Coronary artery (tissue), 2 donors: Measurements from ENCODE around the gene COG7.
"Not testable (repeated sequence)": the region's sequence is repeated elsewhere in the genome, so short reads cannot be mapped to it uniquely, and the experiment has no call there.

Experiments used
- DNase-seq: peaks from one replicate; pipeline ENCODE4 v3.0.0-alpha.2; 2017; ENCODE audit warnings: low spot score
- H3K27ac ChIP-seq, 2 donors: fragments of 200-600 bp; sonication (generic); one replicate each; pipeline ENCODE4 v1.5.1; 2016 to 2019
- H3K4me3 ChIP-seq: fragments of 200-600 bp; sonication (generic); 2 replicates; pipeline ENCODE4 v1.5.1; 2016; ENCODE audit warnings: mild to moderate bottlenecking, moderate library complexity
- TF ChIP-seq, protein P1 (sequence below): fragments of 200-600 bp; sonication (generic); IDR thresholded peaks from one replicate; pipeline ENCODE4 v1.5.1; 2019; ENCODE audit warnings: antibody characterized with exemption

The COG7 gene

DNA sequence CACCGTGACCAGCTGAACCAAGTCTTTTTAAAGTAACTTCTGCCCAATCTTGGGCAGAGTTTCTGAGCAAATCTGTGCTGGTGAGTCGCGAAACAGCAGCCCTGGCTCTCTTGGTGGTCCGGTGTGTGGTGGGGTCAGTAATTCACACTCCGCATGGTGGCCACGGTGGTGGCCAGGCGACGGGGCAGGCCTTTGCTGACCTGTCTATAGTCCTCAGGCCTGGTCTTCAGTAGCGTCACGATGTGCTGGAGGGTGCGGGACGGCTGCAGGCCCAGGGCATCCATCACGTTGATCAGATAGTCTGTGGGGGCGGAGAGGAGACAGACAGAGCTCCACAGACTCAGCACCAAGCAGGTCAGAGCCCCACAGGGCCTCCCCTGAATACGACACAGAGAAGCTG lies 64.2 kb downstream of the COG7 start:
- H3K27ac ChIP-seq: no peak overlapping the region
- TF ChIP-seq, protein P1, sequence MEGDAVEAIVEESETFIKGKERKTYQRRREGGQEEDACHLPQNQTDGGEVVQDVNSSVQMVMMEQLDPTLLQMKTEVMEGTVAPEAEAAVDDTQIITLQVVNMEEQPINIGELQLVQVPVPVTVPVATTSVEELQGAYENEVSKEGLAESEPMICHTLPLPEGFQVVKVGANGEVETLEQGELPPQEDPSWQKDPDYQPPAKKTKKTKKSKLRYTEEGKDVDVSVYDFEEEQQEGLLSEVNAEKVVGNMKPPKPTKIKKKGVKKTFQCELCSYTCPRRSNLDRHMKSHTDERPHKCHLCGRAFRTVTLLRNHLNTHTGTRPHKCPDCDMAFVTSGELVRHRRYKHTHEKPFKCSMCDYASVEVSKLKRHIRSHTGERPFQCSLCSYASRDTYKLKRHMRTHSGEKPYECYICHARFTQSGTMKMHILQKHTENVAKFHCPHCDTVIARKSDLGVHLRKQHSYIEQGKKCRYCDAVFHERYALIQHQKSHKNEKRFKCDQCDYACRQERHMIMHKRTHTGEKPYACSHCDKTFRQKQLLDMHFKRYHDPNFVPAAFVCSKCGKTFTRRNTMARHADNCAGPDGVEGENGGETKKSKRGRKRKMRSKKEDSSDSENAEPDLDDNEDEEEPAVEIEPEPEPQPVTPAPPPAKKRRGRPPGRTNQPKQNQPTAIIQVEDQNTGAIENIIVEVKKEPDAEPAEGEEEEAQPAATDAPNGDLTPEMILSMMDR: no peak
- no peak for DNase-seq
- H3K4me3 ChIP-seq: no peak overlapping the region

DNA sequence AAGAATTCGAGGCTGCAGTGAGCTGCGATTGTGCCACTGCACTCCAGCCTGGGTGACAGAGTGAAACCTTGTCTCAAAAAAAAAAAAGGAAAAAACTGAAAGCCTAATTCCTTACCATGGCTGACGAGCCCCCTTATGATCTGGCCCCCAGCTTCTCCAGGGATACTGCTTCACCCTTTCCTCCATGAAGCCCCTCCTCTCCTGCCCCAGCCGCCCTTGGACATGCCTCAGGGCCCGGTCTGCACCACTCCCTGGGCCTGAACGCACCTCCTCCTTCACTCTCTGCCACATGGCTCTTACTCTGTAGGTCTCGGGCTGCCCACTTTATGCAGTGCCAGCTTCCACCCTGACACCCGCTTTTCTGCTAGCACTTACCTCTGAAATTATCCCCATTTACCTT lies 65.3 kb downstream of the COG7 start:
- Histone ChIP-seq H3K4me3 (no peak overlapping the region), H3K27ac (no peak overlapping the region)
- TF ChIP-seq, protein P1: no peak
- no peak for DNase-seq

DNA sequence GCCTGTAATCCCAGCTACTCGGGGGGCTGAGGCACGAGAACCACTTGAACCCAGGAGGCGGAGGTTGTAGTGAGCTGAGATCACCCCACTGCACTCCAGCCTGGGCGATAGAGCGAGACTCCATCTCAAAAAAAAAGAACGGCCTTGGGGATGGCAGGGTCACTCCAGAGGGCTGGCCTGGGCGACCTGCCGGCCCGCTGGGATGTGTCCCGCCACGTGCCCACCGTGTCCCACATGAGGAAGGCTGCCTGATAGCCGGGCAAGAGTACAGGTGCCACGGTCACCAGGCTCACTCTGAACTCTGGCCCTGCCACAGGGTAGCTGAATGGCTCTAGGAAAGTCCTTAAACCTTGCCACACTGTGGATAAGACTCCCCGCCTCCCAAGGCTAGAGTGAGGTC lies 67.5 kb downstream of the COG7 start:
- H3K27ac ChIP-seq: no peak overlapping the region
- DNase-seq: no peak
- TF ChIP-seq, protein P1: no peak

DNA sequence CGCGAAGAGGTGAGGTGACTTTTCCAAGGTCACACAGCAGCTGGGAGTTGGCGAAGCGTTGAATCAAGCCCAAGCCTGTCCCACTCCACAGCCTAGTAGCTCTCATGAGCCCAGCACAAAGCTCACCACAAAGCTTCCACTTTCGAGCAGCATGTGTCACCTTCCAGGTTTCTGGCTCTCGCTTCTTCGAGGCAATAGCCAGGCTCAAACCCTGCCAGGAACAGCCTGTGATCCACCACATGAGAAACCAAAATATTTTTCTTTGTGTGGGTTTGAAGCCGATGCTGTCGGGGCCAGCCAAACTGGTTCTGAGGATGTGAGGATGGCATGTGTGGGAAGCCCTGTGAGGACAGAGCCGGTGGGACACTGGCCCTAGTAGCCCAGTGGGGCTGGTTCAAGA lies 68.1 kb downstream of the COG7 start:
- TF ChIP-seq, protein P1: no peak
- H3K27ac ChIP-seq: no peak overlapping the region
- no peak overlapping the region for H3K4me3 ChIP-seq
- no peak for DNase-seq

More for the DNA sequence above, 67.5 kb downstream of the COG7 start:
- no peak overlapping the region for H3K4me3 ChIP-seq

DNA sequence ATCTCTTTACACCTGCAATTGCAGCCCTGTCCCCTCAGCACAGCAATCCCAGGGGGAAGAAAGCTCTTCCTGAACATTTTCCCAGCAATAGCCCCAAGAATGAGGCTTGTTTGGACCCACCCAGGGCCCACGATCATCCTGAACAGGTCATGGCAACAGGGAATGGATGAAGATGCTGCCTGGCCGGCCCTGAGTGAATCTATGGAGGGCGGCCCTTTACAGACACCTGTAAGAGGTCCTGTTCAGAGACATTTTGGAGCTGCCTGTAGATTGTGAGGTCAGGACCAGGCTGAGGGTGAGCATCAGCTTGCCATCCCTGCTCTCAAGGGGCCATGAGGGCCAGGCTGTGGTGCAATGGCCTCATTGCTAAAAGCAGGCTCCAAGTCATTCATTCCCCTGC lies 69.1 kb downstream of the COG7 start:
- H3K27ac ChIP-seq: no peak overlapping the region
- no peak for DNase-seq

DNA sequence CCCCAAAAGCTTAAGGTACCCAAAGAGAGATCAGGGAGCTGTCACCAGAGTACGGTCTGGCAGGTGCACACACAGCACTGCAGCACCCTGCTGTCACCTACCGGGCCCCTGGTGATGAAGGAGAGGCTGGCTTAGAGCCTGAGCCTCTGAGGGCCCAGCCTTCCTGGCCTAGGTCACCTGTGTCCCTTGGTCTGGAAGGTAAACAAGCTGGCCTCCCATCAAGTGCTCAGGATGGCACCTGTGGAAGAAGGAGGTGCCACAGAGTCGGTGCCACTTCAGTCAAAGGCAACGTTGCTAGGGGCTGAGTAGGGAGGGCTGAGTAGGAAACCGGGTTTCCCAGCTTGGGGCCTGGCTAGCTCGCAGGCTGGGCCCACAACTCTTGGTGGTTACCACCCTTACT lies 70.7 kb downstream of the COG7 start:
- no peak overlapping the region for H3K4me3 ChIP-seq
- no peak overlapping the region for H3K27ac ChIP-seq
- DNase-seq: no peak
- TF ChIP-seq, protein P1: no peak

More for the DNA sequence above, 69.1 kb downstream of the COG7 start:
- TF ChIP-seq, protein P1: no peak
- H3K4me3 ChIP-seq: no peak overlapping the region

DNA sequence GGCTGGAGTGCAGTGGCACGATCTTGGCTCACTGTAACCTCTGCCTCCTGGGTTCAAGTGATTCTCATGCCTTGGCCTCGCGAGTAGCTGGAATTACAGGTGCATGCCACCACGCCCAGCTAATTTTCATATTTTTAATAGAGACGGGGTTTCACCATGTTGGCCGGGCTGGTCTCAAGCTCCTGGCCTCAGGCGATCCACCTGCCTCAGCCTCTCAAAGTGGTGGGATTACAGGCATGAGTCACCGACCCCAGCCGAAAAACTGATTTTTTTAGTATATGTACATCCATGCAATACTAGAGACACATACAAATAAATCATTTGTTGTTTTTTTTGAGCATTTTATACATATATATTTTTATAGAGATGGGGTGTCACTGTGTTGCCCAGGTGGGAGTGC lies 71.3 kb downstream of the COG7 start:
- H3K4me3 ChIP-seq, DNase-seq, H3K27ac ChIP-seq: not testable (repeated sequence)

DNA sequence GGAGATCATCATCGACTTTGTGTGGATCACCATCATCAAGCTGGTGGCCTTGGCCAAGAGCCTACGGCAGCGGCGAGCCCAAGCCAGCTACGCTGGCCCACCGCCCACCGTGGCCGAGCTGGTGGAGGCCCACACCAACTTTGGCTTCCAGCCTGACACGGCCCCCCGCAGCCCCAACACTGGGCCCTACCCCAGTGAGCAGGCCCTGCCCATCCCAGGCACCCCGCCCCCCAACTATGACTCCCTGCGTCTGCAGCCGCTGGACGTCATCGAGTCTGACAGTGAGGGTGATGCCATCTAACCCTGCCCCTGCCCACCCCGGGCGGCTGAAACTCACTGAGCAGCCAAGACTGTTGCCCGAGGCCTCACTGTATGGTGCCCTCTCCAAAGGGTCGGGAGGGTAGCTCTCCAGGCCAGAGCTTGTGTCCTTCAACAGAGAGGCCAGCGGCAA lies 72.5 kb downstream of the COG7 start:
- no peak overlapping the region for H3K4me3 ChIP-seq
- DNase-seq: no peak
- H3K27ac ChIP-seq: no peak overlapping the region
- TF ChIP-seq, protein P1: no peak
